HG03103 (cell line): ENCODE results near the gene TBC1D22A.

Experiments used
- ATAC-seq: cut with Tn5 transposase; IDR thresholded peaks from one replicate; pipeline ENCODE4 v1.9.1; 2021; ENCODE audit warnings: low read depth; ENCODE audit not compliant: unreplicated experiment

The TBC1D22A gene

GRCh38 chr22:46917771-46918101 is 155.3 kb downstream of the TBC1D22A start:
- ATAC-seq, result no peak

DNA sequence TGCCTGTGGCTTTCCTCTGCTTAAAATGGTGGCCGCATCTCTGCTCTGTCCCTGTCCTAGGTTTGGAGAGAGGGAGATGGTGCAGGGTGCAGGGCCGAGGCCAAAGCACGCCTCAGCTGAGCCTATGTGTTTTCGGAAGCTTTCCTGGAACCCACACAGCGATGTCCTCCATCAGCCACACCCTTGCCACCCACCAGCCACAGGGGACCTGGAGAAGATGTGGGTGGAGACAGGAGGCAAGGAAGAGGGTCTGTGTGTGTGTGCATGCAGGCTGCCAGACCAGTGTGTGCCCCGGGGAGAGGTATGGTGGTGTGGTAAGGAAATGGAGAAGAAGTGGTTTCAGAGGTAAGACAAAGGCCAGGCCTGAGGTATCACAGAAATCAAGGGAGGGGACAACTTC is 155.7 kb downstream of the TBC1D22A start:
- no peak for ATAC-seq

GRCh38 chr22:46922037-46922436 is 159.6 kb downstream of the TBC1D22A start:
- no peak for ATAC-seq

GRCh38 chr22:46923394-46923793 is 160.9 kb downstream of the TBC1D22A start:
- ATAC-seq, result no peak

DNA sequence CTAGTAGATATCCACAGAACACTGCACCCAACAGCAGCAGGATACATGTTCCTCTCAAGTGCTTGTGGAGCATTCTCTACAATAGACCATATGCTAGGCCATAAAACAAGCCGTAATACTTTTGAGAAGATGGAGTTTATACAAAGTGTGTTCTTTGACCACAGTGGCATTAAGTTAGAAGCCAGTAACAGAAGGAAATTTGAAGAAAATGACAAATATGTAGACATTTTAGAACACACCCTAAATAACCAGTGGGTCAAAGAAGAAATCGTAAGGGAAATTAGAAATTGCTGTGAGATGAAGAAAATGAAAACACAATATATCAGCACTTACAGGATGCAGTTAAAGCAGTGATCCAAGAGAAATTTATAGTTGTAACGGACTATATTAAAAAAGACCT is 163.4 kb downstream of the TBC1D22A start:
- ATAC-seq, result no peak

GRCh38 chr22:46929046-46929709 is 166.7 kb downstream of the TBC1D22A start:
- no peak for ATAC-seq

DNA sequence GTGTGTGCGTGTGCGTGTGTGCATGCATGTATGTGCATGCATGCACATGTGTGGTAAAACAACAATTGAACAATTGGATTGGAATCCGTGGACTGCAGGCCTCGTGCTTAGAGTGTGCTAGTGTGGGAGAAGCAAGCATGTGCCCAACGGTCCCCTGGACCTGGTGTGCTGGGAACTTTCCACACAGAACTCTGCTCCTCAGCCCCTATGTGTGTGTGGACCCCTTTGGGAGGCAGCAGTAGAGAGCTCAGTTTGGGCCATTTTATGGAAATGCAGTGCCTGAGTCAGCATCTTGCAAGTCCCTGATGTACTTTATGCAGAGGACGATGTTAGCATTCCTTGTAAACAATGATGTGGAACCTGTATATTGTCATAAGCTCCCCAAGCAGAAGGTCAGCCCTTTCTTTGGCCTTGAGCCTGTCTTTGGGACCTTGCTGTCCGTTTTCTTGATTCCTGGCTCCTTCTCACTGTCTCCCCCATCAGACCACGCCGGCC is 167.3 kb downstream of the TBC1D22A start:
- no peak for ATAC-seq

- no peak for ATAC-seq
Observed at GRCh38 chr22:46931414-46931813, 169.0 kb downstream of the TBC1D22A start.

DNA sequence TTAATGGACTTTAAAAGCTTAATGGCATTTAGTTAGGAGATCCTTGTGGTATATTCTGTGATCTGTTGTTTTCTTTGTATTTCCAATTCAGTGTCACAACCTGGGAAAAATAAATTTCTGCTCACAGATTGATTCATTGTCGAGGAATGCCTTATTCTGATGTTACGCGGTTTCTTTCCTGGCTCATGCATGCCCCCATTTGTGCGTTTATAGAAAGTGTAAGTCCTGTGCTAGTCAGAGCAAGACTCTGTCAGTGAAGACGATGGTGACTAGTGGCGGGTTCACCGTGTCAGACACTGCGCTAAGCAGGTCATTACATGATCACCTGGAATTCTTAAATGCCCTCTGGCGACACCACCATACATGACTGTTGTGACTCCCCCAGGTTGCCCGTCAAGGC is 169.4 kb downstream of the TBC1D22A start:
- no peak for ATAC-seq

DNA sequence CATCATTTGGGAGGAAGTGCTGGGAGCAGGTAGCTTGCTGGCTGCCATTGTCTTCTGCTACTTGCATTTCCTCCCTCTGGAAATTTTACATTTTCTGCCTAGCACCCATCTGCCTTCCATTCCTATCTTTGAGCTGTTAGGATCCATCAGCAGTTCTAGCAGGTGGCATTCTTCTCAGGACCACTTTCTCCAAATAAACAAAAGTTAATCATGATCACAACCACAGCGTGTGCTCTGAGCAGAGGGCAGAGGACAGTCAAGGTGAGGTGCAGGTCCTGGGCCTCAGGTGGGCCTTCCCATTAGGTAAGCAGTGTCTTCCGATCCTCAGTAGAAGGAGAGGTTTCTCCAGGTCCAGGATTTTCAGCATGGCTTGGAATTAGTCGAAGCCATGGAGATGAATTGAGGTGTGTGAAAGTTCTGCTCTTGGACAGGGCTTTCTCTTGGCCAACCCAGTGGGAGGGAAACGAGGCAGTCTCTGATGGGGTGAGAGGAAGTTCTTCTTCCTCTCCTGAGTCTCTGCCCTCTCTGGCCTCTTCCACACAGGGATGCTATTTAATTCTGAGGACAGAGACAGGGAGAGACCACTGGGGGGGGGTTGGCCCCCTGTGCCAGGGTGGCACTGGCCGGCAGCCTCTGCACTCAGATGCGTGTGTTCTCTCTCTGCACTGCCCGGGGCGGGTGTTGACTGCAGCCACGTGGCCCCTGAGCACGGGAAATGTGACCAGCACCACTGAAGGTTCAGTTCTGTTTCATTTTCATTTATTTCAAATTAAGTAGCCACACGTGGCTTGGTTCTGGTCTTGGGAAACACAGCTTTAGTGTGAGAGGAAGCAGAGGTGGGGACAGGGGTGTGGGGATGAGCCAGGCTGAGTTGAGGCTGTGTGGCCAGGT is 170.8 kb downstream of the TBC1D22A start:
- ATAC-seq, result no peak

DNA sequence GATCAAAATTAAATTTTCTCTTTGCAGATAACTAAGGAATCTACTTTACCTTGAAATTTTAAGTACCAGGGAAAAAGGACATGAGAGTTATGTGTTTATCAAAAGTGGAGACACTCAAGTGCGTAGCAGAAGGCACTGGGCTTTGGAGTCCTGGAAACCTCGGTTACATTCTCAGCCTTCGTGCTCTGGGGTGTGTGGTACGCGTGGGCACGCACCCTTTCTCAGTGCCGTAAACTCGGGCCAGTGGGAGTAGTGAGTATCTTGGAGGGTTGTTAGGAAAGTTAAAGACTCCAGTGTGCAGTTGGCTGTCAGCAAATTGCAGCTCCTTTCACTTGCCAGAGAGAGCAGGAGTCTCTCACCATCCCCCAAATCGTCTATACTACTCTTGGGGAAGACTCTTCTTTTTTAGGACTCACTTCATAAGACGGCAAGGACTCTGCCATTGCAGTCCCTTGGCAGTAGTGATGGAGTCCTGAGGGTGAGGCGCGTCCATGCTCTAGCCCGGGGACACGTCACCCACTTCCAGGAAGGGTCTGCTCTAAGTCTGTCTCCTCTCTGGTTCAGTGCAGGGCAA is 171.8 kb downstream of the TBC1D22A start:
- no peak for ATAC-seq

DNA sequence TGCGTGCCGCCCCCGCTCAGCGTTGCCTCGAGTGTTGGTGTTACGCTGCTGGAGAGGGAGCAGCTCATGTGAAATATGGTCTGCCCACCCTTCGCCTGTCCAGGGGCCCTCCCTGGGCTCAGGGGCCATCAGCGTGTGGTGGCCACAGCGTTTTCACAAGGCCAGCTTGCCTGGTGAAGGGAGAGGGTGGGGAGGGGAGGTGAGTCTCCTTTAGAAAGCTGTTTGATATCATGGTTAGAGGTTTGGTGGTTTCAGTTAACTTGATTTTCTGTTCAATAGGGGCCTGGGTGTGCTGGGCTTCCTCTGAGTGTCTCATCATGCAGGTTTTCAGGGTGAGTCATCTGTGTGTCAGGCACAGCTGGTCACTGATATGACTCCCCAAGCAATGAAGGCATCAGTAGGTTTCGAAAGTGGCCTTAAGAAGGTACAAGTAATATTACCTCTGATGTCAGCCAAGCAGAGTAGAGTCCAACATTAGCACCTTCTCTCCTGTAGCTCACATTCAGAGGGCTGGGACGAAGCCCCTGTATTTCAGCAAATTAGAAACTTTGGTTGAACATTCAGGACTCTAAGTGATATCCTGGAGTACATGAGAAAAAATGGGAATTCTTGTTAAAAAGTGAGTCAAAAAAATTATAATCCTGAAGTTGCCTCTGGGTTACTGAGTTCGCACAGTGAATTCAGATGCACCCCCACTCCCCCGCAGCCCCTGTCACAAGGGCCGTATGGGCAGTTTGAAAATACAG is 172.5 kb downstream of the TBC1D22A start:
- ATAC-seq, result no peak

DNA sequence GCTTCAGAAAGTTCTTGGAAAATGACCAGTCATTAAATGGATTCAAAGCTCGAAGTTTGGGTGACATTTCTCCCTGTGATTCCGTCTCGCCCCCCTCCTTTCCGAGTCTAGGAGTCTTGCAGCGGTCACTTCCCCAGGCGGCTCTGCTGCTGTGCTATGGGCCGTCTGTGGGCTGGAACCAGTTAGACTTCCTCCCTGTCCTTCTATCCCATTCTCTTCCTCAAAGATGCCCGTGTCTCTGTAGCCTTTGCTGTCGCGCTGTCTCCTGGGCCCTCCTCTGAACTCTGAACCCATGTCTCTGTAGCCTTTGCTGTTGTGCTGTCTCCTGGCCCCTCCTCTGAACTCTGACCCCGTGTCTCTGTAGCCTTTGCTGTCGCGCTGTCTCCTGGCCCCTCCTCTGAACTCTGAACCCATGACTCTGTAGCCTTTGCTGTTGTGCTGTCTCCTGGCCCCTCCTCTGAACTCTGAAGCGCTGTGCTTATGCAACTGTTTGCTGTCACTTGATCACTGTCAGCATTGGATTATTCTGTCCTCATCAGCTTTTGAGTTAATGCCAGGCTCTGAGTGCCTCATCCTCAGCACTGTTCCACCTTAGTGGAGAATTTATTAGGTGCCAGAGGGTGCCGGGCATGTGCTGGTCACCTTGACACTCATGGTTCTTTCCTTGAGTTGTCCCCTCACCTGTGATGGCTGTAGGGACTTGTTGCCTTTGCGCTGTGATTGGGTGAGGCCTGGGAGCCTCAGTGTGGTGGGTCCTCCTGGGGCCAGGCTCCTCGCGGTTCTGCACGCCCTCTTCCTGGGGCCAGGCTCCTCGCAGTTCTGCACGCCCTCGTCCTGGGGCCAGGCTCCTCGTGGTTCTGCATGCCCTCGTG is 173.3 kb downstream of the TBC1D22A start:
- ATAC-seq, result no peak

GRCh38 chr22:46936378-46936903 is 174.0 kb downstream of the TBC1D22A start:
- ATAC-seq, result no peak

GRCh38 chr22:46937185-46937584 is 174.7 kb downstream of the TBC1D22A start:
- ATAC-seq, result no peak

- no peak for ATAC-seq
Observed at GRCh38 chr22:46937939-46938338, 175.5 kb downstream of the TBC1D22A start.

- no peak for ATAC-seq
Observed at GRCh38 chr22:46941968-46942798, 179.7 kb downstream of the TBC1D22A start.

DNA sequence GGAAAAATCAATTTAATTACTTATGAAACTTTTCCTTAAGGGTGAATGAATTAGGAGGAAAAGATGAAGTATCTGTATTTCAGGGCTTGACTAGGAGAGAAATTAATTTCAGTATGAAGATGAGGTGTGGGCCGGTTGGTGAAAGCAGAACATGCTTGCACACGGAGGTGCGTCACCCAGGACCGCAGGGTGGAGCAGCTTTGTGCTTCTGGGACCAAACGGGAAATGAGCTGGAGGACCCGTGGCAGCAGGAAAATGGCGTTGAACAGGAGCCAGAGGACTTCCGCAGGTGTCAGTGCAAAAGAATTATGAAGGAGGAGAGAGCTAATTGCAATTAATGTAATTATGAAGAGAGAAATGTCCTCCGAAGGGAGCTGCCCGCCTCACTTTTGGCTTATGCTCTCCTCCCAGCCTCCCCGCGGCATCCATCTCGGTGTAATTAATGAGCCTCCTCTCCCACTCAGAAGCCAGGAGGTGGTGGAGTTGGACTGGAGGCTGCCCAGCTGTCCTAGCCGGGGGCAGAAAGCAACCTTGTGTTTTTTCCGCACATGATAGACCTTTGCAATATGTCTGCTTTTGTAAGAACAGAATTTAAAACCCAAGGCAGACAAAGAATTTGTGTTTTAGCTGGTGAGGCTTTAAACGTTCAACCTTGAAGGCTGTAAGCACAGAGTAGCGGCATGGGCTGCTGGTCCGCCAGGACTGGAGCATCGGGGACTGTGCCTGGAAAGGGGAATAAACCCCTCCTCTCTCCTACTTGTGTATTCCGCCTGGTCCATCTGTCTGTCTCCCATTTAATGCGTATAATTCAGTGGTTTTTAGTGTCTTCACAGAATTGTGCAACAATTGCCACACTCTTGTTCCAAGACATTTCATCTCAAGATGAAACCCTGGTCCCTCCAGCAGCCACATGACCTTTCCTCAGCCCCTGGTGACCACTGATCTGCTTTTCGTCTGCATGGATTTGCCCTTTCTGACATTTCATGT is 180.6 kb downstream of the TBC1D22A start:
- no peak for ATAC-seq
